Urothelium cell line (cell line): Measurements from ENCODE around the gene WWC1.

Source experiments
- DNase-seq: peaks from one replicate; pipeline ENCODE4 v3.0.0; 2011; ENCODE audit warnings: low spot score, mixed read lengths
- FAIRE-seq: peaks from 2 replicates; lab custom pipeline; 2011; peaks lifted over from hg19 to GRCh38; lab: Jason Lieb, UNC

The WWC1 gene

DNA sequence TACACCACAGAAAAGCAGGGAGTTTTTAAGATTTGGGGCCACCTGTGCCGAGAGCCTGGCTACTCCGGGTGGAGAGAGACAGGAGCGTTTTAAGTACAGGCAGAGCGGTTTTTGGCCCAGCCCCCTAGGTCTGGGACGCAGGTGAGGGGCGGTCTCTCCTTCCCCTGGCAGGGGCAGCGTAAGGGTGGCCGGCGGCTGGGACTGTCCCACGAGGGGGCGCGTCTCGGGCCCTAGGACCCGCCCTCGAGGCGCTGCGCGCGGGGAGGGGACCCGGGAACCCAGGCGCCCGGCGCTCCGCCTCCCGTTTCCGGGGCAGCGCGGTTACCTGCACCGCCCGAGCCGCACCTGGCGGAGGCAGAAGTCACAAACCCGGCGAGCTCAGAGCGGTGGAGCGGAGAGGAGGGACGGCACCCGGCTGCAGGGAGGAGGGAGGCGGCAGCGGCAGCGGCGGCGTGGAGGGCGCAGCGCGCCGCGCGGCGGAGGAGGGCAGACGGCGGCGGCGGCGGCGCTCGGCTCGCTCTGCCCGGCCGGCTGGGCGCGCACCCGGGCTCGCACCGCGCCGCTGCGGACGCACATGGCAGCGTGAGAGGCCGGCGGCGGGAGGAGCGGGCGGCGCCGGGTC lies at the start of gene WWC1:
WWC1 (plus strand) TSS at position 304 of the 622 bp plus-strand sequence. CDS start 508 bp downstream, outside the sequence.
- FAIRE-seq (no peak), DNase-seq (peak; percentile 88)

GRCh38 chr5:168244838-168245559 lies 46.4 kb upstream of the WWC1 start:
- FAIRE-seq = no peak
- DNase-seq = no peak

GRCh38 chr5:168249923-168250322 lies 41.5 kb upstream of the WWC1 start:
- DNase-seq (no peak), FAIRE-seq (no peak)

- FAIRE-seq (no peak), DNase-seq (no peak)
Measured at GRCh38 chr5:168251259-168251658, 40.2 kb upstream of the WWC1 start.

- FAIRE-seq (no peak), DNase-seq (no peak)
Measured at GRCh38 chr5:168254013-168254693, 37.3 kb upstream of the WWC1 start.

DNA sequence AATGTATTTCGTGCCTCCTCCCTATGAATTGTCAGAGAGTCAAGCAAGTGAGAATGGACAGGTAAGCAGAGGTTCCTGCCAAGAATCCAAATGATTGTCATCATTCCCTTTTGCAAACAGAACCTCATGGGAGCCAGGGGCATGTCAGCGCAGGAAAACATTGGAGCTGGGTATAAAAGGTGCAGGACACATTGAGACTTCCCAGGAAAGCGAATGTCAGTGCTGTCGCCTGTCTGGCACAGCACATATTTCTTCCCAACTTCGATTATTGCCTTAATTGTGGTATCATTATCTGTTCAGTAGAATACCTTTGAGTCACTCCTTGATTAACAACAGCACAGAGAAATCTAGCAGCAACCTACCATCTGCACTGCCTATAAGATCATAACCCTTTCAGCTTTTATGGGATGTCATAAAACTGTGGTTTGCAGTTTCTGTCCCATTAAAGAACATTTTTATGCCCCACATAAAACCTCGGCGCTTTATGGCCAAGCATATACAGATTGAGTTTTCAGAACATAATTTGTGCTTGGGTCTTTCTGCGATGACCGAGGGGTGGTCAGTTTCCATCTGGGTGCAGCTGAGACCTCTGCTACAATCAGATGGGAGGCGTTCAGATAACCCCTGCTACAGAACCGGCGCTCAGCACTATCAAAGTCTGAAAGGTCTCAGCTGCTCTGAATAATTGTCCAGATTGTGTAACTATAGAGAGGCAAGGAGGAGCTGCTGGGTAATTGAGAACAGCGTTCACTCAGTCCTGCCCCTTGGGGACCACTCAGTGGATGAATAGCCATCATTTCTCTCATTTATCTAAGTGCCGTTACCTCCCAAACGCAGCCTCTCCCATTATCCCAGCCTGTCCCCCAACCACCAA lies 30.9 kb upstream of the WWC1 start:
- no peak for FAIRE-seq
- DNase-seq = no peak

GRCh38 chr5:168261227-168261571 lies 30.2 kb upstream of the WWC1 start:
- no peak for DNase-seq
- no peak for FAIRE-seq

DNA sequence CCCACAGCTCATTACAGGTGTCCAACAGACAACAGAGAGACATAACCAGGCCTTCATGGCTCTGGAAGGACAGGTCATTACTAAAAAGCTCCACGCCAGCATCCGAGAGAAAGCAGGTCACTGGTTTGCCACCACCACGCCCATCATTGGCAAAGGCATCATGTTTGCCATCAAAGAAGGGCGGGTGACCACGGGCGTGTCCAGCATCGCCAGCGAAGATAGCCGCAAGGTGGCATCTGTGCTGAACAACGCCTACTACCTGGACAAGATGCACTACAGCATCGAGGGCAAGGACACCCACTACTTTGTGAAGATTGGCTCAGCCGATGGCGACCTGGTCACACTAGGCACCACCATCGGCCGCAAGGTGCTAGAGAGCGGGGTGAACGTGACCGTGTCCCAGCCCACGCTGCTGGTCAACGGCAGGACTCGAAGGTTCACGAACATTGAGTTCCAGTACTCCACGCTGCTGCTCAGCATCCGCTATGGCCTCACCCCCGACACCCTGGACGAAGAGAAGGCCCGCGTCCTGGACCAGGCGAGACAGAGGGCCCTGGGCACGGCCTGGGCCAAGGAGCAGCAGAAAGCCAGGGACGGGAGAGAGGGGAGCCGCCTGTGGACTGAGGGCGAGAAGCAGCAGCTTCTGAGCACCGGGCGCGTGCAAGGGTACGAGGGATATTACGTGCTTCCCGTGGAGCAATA lies 29.3 kb upstream of the WWC1 start:
- DNase-seq (no peak), FAIRE-seq (peak; percentile 37)

DNA sequence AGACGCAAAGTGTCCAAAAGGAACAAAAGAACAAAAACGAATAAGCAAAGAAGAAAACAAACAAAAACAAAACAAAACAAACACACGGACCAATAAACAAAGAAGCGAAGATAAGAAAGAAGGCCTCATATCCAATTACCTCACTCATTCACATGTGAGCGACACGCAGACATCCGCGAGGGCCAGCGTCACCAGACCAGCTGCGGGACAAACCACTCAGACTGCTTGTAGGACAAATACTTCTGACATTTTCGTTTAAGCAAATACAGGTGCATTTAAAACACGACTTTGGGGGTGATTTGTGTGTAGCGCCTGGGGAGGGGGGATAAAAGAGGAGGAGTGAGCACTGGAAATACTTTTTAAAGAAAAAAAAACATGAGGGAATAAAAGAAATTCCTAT lies 28.3 kb upstream of the WWC1 start:
- FAIRE-seq (no peak), DNase-seq (no peak)

- DNase-seq (no peak), FAIRE-seq (no peak)
Measured at GRCh38 chr5:168266016-168266415, 25.4 kb upstream of the WWC1 start.

GRCh38 chr5:168268949-168269936 lies 22.2 kb upstream of the WWC1 start:
- peak; percentile 93 for DNase-seq

DNA sequence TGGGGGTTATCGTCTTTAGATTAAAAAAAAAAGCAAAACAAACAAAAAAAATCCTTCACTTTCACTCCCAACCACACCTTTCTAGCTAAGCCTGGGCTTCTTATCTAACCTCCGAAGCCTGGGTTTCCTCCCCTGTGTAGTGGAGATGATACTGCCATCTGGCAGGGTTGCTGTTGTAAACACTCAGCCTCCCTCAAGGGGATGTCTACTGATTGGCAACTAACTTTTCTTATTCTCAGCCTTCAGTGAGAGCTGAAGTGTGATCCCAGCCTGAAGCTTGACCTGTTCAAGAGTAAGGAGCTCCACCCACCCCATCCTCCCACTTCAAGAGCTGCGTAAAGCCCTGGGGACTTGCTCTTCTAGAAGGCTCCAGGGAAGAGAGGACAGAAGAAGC lies 21.5 kb upstream of the WWC1 start:
- FAIRE-seq (no peak), DNase-seq (no peak)

More at GRCh38 chr5:168268949-168269936, 22.2 kb upstream of the WWC1 start:
- peak; percentile 94 for FAIRE-seq

GRCh38 chr5:168270476-168270875 lies 21.0 kb upstream of the WWC1 start:
- FAIRE-seq = no peak
- DNase-seq = no peak

GRCh38 chr5:168273056-168273980 lies 18.1 kb upstream of the WWC1 start:
- no peak for FAIRE-seq
- DNase-seq = no peak

DNA sequence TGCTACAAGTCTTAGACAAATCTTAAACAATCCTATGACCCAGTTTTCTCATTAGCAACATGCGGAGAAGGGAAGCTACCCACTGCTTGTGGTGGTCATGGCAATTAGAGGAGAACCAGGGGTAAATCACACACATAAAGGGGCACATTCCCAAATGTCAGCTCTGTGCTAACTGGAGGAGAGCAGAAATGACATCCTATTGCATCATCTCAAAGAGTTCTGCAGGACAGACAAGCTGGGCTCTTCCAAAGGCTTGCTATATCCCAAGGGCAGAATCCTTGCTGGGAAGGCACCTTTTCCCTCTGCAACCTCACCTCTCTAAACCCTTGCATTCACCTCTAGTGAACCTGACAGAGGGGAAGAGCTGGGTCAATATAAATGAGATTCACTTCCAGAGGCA lies 17.0 kb upstream of the WWC1 start:
- no peak for DNase-seq
- no peak for FAIRE-seq

DNA sequence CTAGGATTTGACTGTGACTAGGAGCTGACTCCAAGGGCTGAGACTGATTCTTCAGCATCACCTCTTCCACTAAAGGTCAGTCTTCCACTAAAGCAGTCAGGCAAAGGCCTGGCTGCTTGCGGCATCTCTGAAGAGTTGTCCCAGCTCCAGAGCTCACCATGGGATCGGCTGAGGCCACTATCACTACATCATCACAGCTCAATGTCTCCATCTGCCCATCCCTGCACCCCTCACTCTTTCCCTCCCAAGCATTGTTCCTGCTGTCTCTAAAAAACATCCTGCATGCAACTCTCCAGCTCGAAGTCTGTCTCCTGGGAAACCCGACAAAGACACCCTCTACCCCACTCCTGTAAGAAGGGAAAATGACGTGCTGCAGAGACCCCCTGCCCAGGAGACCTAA lies 15.5 kb upstream of the WWC1 start:
- peak; percentile 84 for FAIRE-seq
- DNase-seq = no peak

DNA sequence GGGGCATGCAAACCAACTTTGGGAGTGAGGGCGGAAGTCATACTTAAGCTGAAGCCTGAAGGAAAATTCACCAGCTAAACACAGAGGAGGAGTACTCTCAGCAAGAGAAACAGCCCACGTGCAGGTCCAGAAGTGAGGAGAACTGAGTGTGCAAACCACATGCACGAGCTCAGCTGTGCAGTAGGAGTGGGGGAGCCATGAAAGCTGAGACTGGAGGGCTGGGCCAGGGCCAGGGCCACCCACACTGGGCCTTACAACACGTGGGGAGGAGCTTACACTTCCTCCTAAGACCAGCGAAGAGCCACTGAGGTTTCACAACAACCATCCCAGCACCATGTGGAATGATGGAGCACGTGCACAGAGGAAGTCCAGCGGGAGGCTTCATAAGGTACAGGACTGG lies 9.3 kb upstream of the WWC1 start:
- DNase-seq (no peak), FAIRE-seq (no peak)

GRCh38 chr5:168284809-168285208 lies 6.6 kb upstream of the WWC1 start:
- no peak for FAIRE-seq
- DNase-seq = no peak
